H9 (cell line): ENCODE measurements around the gene TCN2. TPM values are rescaled to one million over a fixed set of nuclear protein-coding genes. Genes with fewer than 3 reads are reported as not detected.
A peak's percentile ranks its signal among the peaks of the same experiment; 100 is the strongest.

ENCODE experiments used
- DNase-seq: peaks from one replicate; pipeline ENCODE4 v3.0.0-alpha.2; 2017
- H2AFZ ChIP-seq: one replicate; pipeline ENCODE4 v1.6.1; 2013; ENCODE audit warnings: mild to moderate bottlenecking, low read length, control low read depth, moderate library complexity
- H2AK5ac ChIP-seq: 2 replicates; pipeline ENCODE4 v1.6.1; 2013; ENCODE audit warnings: low read length, control low read depth, mixed read lengths; ENCODE audit not compliant: insufficient read length
- H2BK120ac ChIP-seq: one replicate; pipeline ENCODE4 v1.6.1; 2013; ENCODE audit warnings: low read depth, mild to moderate bottlenecking, low read length, control low read depth, inconsistent platforms; ENCODE audit not compliant: poor library complexity, severe bottlenecking
- H2BK12ac ChIP-seq: 2 replicates; pipeline ENCODE4 v1.6.1; 2013; ENCODE audit warnings: low read length, control low read depth, mixed read lengths, low read depth; ENCODE audit not compliant: insufficient read length
- H2BK15ac ChIP-seq: 2 replicates; pipeline ENCODE4 v1.6.1; 2013; ENCODE audit warnings: low read depth, low read length, control low read depth
- H2BK20ac ChIP-seq: one replicate; pipeline ENCODE4 v1.6.1; 2013; ENCODE audit warnings: low read depth, mild to moderate bottlenecking, low read length, control low read depth, inconsistent platforms; ENCODE audit not compliant: poor library complexity, severe bottlenecking
- H2BK5ac ChIP-seq: 2 replicates; pipeline ENCODE4 v1.6.1; 2013; ENCODE audit warnings: low read length, control low read depth, mixed read lengths; ENCODE audit not compliant: insufficient read length
- H3K14ac ChIP-seq: 2 replicates; pipeline ENCODE4 v1.6.1; 2013; ENCODE audit warnings: low read length, control low read depth; ENCODE audit not compliant: insufficient read depth
- H3K18ac ChIP-seq: 2 replicates; pipeline ENCODE4 v1.6.1; 2013; ENCODE audit warnings: low read depth, mild to moderate bottlenecking, mixed read lengths, low read length, control low read depth; ENCODE audit not compliant: insufficient read length
- H3K23ac ChIP-seq: 2 replicates; pipeline ENCODE4 v1.6.1; 2013; ENCODE audit warnings: low read length, control low read depth, mixed read lengths, low read depth; ENCODE audit not compliant: insufficient read length
- H3K23me2 ChIP-seq: 2 replicates; pipeline ENCODE4 v1.6.1; 2013; ENCODE audit warnings: low read depth, mild to moderate bottlenecking, mixed read lengths, low read length, control low read depth; ENCODE audit not compliant: insufficient read length, poor library complexity, severe bottlenecking
- H3K27ac ChIP-seq: 2 replicates; pipeline ENCODE4 v1.5.1; 2013; ENCODE audit warnings: low read length, control low read depth, mixed read lengths, low read depth; ENCODE audit not compliant: insufficient read length
- H3K27me3 ChIP-seq: 2 replicates; pipeline ENCODE4 v1.6.1; 2013; ENCODE audit warnings: low read length, control low read depth, inconsistent platforms; ENCODE audit not compliant: insufficient read depth
- H3K4ac ChIP-seq: 2 replicates; pipeline ENCODE4 v1.6.1; 2013; ENCODE audit warnings: low read depth, mild to moderate bottlenecking, control low read depth, inconsistent platforms, low read length, moderate library complexity
- H3K4me1 ChIP-seq: 2 replicates; pipeline ENCODE4 v1.6.1; 2013; ENCODE audit warnings: low read length, control low read depth, inconsistent platforms; ENCODE audit not compliant: insufficient read depth
- H3K4me2 ChIP-seq: 2 replicates; pipeline ENCODE4 v1.6.1; 2013; ENCODE audit warnings: low read length, control low read depth, mixed read lengths; ENCODE audit not compliant: insufficient read length, insufficient read depth
- H3K56ac ChIP-seq: 2 replicates; pipeline ENCODE4 v1.6.1; 2013; ENCODE audit warnings: low read depth, mild to moderate bottlenecking, mixed read lengths, low read length, control low read depth; ENCODE audit not compliant: insufficient read length
- H3K79me1 ChIP-seq: 2 replicates; pipeline ENCODE4 v1.6.1; 2013; ENCODE audit warnings: low read depth, mild to moderate bottlenecking, moderate library complexity, low read length, control low read depth, inconsistent platforms; ENCODE audit not compliant: insufficient read depth, poor library complexity, severe bottlenecking
- H3K79me2 ChIP-seq: 2 replicates; pipeline ENCODE4 v1.6.1; 2013; ENCODE audit warnings: low read length, control low read depth, inconsistent platforms; ENCODE audit not compliant: insufficient read depth
- H3K9ac ChIP-seq: 2 replicates; pipeline ENCODE4 v1.6.1; 2013; ENCODE audit warnings: low read length, control low read depth, mixed read lengths; ENCODE audit not compliant: insufficient read length; ENCODE audit errors: extremely low read depth
- H3K9me3 ChIP-seq: one replicate; pipeline ENCODE4 v1.6.1; 2013; ENCODE audit warnings: low read depth, low read length, inconsistent platforms; ENCODE audit not compliant: control insufficient read depth
- H3T11ph ChIP-seq: one replicate; pipeline ENCODE4 v1.6.1; 2013; ENCODE audit warnings: mild to moderate bottlenecking, low read length, control low read depth, inconsistent platforms
- H4K20me1 ChIP-seq: one replicate; pipeline ENCODE4 v1.6.1; 2013; ENCODE audit not compliant: control insufficient read depth, insufficient read length, insufficient read depth
- H4K5ac ChIP-seq: 2 replicates; pipeline ENCODE4 v1.6.1; 2013; ENCODE audit warnings: low read depth, mild to moderate bottlenecking, mixed read lengths, low read length, control low read depth; ENCODE audit not compliant: insufficient read length
- H4K8ac ChIP-seq: replicated peaks from 2 replicates; pipeline ENCODE4 v1.6.1; 2013; ENCODE audit warnings: low read length, control low read depth, mixed read lengths, low read depth; ENCODE audit not compliant: insufficient read length
- H4K91ac ChIP-seq: 2 replicates; pipeline ENCODE4 v1.6.1; 2013; ENCODE audit warnings: low read depth, mild to moderate bottlenecking, moderate library complexity, mixed read lengths, low read length, control low read depth; ENCODE audit not compliant: insufficient read length
- H3K27ac Mint-ChIP-seq, 3 experiments: 2 replicates in 2 of 3; 3 replicates in 1 of 3; pipeline ENCODE4 v1.8.0; 2020 to 2021; ENCODE audit warnings: mixed read lengths in 3 of 3, mild to moderate bottlenecking in 1 of 3, moderate library complexity in 1 of 3
- H3K27me3 Mint-ChIP-seq: 2 replicates; pipeline ENCODE4 v1.8.0; 2021; ENCODE audit warnings: low read depth, mild to moderate bottlenecking, moderate library complexity, mixed read lengths
- H3K36me3 Mint-ChIP-seq, 3 experiments: 2 replicates in 2 of 3; 3 replicates in 1 of 3; pipeline ENCODE4 v1.8.0; 2020 to 2021; ENCODE audit warnings: low read depth in 3 of 3, mixed read lengths in 3 of 3; ENCODE audit not compliant: insufficient read depth in 1 of 3
- H3K4me1 Mint-ChIP-seq, 2 experiments: 2 replicates each; pipeline ENCODE4 v1.8.0; 2020; ENCODE audit warnings: mixed read lengths in 2 of 2
- H3K4me3 Mint-ChIP-seq, 2 experiments: 2 replicates in 1 of 2; 3 replicates in 1 of 2; pipeline ENCODE4 v1.8.0; 2020 to 2021; ENCODE audit warnings: mild to moderate bottlenecking in 2 of 2, mixed read lengths in 2 of 2, moderate library complexity in 1 of 2
- H3K9me3 Mint-ChIP-seq, 2 experiments: 2 replicates in 1 of 2; 3 replicates in 1 of 2; pipeline ENCODE4 v1.8.0; 2020; ENCODE audit warnings: mild to moderate bottlenecking in 2 of 2, mixed read lengths in 2 of 2, moderate library complexity in 1 of 2
- WGBS: extraction: QIAGEN DNeasy Blood & Tissue Kit; methylation state at CpG from one replicate; pipeline ENCODE4 v1.1.7; 2013; ENCODE audit warnings: missing lambda C conversion rate, low lambda C conversion rate, mixed read lengths; ENCODE audit not compliant: insufficient read length; ENCODE audit errors: extremely low coverage; 5-methylcytosine and 5-hydroxymethylcytosine counted together
- total RNA-seq: library from RNA; stranded (reverse); gene quantifications from 2 replicates; pipeline ENCODE4 v1.2.1, GENCODE V29; 2021
- TF ChIP-seq, protein P1 (sequence below): fragments of 200-600 bp; sonication (generic); conservative IDR thresholded peaks from 3 replicates; pipeline ENCODE4 v1.8.0; 2021; ENCODE audit warnings: antibody characterized with exemption, mild to moderate bottlenecking

The TCN2 gene
- total RNA-seq, 1 experiment from 2014 or later, result 42.2 TPM

DNA sequence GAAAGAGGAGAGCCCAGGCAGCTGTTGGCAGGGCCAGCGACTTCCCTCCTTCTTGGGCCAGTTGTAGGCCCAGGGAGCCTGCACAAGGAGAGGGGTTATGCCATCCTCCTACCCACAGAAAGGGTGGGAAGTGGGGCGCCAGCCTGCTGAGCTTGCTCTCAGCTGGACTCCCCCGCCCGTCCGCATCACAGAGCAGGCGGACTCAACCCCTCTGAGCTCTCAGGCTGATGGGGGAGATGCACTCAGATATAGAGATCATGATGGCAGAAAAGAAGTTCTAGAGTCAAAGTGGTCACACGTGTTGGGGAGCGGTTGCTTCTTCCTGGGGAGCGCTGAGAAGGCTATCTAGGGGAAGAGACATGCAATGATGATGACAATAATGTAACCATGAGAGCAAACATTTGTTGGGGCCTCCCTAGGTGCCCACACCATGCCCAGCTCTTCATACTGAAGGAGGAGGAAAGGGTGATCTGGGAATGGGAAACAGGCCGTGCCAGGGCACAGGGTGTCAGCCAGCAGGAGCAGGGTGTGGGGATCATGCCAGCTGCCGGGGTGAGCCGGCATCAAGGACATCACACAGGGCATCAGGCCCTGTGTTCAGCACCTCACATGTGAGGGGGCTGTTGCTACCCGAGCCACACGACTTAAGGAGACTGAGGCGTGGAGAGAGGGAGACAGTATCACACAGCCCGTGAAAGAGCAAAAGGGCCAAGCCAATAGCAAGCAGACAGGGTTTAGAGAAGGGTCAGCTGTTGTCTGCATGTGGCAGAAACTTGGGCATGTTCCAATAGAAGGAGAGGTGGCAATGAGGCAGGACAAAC is 36.3 kb downstream of the TCN2 start:
- peaks cover 4 to 5% of the 10 kb centered on the region in 2 experiments; a peak in 4 of 5 replicates for H3K9me3 Mint-ChIP-seq
- no peak overlapping the region for H3K9ac ChIP-seq
- H3K4me3 Mint-ChIP-seq, result no peak overlapping the region
- no peaks in the 10 kb centered on the region for H3K4me1 ChIP-seq
- H3K23me2 ChIP-seq, result no peaks in the 10 kb centered on the region
- H4K8ac ChIP-seq, result no peak overlapping the region
- no peak overlapping the region for H3K56ac ChIP-seq
- H3T11ph ChIP-seq, result no peak overlapping the region
- TF ChIP-seq, protein P1, sequence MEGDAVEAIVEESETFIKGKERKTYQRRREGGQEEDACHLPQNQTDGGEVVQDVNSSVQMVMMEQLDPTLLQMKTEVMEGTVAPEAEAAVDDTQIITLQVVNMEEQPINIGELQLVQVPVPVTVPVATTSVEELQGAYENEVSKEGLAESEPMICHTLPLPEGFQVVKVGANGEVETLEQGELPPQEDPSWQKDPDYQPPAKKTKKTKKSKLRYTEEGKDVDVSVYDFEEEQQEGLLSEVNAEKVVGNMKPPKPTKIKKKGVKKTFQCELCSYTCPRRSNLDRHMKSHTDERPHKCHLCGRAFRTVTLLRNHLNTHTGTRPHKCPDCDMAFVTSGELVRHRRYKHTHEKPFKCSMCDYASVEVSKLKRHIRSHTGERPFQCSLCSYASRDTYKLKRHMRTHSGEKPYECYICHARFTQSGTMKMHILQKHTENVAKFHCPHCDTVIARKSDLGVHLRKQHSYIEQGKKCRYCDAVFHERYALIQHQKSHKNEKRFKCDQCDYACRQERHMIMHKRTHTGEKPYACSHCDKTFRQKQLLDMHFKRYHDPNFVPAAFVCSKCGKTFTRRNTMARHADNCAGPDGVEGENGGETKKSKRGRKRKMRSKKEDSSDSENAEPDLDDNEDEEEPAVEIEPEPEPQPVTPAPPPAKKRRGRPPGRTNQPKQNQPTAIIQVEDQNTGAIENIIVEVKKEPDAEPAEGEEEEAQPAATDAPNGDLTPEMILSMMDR, result no peak
- no peak overlapping the region for H2AFZ ChIP-seq
- H4K20me1 ChIP-seq, result no peaks in the 10 kb centered on the region
- H3K36me3 Mint-ChIP-seq, result peaks cover 3 to 20% (median 16%) of the 10 kb centered on the region in 3 experiments; a peak in 5 of 7 replicates
- no peak overlapping the region for H3K4me2 ChIP-seq
- no peaks in the 10 kb centered on the region for H3K79me1 ChIP-seq
- H3K4me1 Mint-ChIP-seq, result peaks cover 17 to 23% of the 10 kb centered on the region in 2 experiments
- H2BK15ac ChIP-seq, result no peak overlapping the region
- no peak overlapping the region for H2BK12ac ChIP-seq
- H3K27me3 Mint-ChIP-seq, result no peaks in the 10 kb centered on the region
- H2BK20ac ChIP-seq, result no peak overlapping the region
- no peak overlapping the region for H3K23ac ChIP-seq
- no peak overlapping the region for H2AK5ac ChIP-seq
- H2BK5ac ChIP-seq, result no peak overlapping the region
- no peak overlapping the region for H3K27ac ChIP-seq
- H3K18ac ChIP-seq, result no peak overlapping the region
- no peaks in the 10 kb centered on the region for H3K79me2 ChIP-seq
- H2BK120ac ChIP-seq, result no peak overlapping the region
- H3K9me3 ChIP-seq, result no peaks in the 10 kb centered on the region
- H3K4ac ChIP-seq, result no peak overlapping the region
- WGBS, result no CpG with 5 or more reads among the region's 16 CpGs
- no peak overlapping the region for H3K14ac ChIP-seq
- DNase-seq, result no peak
- no peak overlapping the region for H4K91ac ChIP-seq
- peak overlapping the region in 2 of 3 experiments; percentile 7 to 55; a peak in 2 of 7 replicates for H3K27ac Mint-ChIP-seq
- H3K27me3 ChIP-seq, result no peaks in the 10 kb centered on the region
- H4K5ac ChIP-seq, result no peak overlapping the region
